AG08395 (cell line): ENCODE measurements around the gene EBF3.

Source experiments
- DNase-seq: peaks from one replicate; pipeline ENCODE4 v3.0.0; 2012; ENCODE audit warnings: mixed read lengths, low spot score

EBF3 gene

GRCh38 chr10:129871966-129872365 is 92.1 kb downstream of the EBF3 start:
- DNase-seq: no peak

DNA sequence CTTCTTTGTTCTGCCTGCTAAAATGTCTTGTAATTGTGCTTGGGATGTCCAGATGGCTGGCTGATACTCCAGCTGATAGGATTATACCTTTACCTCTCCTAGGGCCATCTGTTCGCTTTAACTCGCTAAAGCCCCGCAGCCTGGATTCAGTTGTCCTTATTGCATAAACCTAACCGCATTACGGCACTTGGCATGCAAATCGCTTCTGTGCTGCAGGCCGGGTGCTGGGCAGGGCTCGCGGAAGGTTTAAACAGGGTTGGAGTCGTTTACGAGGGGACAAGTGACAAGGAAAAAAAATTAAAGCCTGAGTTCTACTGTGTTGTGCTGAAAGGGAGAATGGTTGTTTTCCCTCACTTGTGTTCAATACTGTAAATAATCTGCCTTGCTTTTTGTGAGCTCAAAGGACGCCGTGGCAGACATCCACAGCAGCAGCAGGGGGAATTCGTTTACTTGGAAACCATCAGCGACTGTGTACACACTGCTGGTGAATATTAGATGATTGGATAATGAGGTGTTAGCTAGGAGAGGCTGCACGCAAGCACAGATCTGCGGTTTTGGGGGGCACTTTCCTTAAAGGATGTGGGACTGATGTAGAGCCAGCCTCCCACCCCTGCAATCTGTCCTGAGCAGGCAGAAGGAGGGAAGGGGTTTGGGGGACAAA is 93.0 kb downstream of the EBF3 start:
- DNase-seq: peak; percentile 70

DNA sequence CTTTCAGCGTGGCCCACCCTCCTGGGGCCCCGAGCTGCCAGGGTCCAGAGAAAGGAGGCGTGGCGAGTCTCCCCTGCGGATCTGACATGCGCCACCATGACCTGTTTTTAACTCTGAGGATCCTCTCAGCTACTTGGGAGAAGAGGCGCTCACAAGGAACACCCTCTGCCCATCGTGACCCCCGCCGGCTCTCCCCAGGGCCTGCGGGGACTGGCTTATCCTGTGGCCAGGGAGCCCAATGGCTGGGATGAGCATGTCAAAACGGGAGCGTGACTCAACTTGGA is 93.7 kb downstream of the EBF3 start:
- no peak for DNase-seq

DNA sequence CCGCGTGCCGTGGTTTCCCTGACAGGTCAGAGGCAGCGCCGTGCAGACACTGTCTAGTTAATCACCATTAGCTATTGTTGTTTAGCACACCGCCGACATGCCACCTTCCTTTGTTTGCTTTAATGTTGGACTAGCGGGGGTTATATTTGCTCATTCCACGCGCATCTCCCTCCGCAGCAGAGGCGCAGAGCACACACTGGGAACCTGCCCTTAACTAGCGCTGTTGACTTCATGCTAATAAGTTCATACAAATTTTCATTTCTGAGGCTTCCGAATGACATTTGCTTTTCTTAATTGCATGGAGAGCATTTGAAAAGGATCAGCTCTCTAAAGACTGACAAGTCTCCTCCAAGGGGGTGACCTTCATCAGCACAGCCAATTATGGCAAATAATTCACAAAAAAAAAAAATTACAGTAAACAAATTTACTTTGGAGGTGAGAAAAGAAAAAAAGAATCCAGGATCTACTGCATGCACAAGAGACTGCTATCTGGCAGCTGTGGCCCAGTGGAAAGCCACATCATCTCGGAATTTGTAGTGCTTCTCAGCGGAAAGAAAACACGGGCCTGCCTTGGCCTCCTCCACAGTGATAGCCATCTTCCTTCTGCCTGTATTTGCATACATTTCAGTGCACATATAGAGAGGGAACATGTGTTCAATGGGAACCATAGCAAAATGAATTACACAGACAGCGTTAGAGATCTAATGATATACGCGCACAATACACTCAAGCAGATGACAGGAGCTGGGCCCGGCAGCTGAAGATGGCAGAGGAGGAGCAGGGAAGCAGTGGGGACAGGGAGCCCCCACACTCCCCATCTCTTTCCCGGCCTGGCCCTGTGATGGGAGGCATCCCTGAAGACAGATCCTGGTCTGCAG is 94.2 kb downstream of the EBF3 start:
- no peak for DNase-seq

GRCh38 chr10:129868449-129869035 is 95.5 kb downstream of the EBF3 start:
- no peak for DNase-seq

DNA sequence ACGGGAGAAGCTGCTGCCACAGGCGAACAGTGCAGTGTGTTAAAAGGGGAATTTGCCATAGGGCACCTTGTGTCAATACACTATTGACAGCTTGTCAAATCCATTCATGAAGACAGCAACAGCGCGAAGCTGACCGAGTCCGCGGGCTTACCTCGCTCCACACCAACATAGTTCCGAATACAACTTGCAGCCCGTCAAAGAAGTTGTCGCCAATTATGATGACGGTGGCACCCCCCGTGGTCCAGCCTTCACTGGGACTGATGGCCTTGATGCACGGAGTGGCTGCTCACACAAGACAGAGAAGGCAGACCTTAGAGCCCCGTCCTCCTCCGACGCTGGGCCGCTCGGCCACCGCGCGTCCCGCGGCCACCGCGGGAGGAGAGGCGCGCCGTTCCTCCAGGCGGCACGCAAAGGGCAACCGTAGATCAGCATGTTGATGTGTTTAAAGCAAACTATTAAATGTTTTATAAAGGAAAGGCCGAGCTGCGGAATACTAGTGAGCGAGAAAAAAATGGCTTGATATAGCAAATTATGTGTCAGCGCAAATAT is 96.4 kb downstream of the EBF3 start:
- DNase-seq: no peak

DNA sequence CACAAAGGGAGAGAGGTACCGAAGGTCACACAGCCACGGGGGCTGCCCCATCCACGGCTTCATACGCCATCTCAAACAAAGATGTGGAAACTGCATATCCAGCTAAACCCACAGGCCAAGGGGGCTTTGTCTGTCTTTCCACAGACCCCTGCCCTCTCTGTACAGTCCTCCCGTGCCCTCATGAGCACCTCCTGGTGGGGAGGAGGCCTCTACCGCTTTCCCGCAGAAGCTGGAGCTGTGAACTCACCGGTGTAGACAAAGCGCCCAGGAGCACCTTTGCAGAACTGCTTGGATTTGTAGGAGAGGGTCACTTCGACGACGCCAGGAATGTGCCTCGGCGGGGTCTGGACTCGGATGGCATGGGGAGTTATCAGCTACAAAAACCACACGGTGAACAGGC is 97.2 kb downstream of the EBF3 start:
- no peak for DNase-seq

DNA sequence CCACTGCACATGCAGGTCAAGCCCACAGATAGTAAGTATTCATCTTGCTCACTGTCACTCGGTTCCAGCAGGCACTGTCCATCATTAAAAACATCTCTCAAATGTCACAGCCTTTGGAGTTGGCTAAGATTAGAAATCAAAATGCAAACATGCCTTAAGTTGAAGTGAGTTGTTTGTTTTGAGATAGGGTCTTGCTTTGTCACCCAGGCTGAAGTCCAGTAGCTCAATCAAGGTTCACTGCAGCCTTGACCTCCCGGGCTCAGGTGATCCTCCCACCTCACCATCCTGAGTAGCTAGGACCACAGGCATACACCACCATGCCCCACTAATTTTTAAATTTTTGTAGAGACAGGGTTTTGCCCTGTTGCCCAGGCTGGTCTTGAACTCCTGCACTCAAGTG is 98.1 kb downstream of the EBF3 start:
- DNase-seq: no peak

DNA sequence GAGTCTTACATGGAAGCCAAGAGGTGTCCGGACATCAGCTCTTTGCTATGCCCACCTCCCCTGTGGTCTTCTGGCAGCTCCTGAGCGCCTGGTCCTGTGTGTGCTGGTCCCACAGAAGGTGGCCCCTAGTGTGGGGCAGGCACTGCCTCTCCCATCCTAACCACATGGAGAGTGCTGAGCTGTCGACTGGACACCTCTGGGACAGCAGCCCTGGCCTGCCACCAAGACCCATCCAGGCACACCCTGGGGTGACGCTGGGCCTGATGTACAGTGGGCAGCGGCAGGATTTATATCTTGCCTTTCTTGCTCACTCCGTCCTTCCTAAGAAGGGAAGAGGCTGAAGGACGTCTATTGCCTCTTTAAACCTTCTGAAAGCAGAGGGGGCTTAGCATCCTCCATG is 98.7 kb downstream of the EBF3 start:
- DNase-seq: no peak

GRCh38 chr10:129864601-129865126 is 99.4 kb downstream of the EBF3 start:
- peak; percentile 36 for DNase-seq

DNA sequence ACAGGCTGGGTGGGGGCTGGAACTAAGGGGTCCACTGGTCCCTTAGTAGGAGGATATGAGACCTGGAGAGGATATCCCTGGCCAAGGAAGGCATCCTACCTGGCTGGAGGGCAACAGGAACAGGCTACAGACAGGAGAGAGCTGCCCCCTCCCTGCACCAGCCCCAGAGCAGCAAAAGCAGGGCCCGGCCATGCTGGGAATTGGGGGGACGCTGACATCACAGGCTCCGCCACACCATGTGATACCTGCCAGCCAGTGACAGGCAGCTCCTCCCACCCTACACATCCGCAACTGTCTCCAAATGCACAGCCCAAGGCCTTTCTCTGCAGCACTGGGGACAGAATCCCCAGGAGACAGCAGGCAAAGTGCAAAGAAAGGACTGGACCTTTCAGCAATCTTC is 100.0 kb downstream of the EBF3 start:
- DNase-seq: no peak

- no peak for DNase-seq
Measured at GRCh38 chr10:129863201-129863663, 100.8 kb downstream of the EBF3 start.

GRCh38 chr10:129861776-129862531 is 102.1 kb downstream of the EBF3 start:
- no peak for DNase-seq

DNA sequence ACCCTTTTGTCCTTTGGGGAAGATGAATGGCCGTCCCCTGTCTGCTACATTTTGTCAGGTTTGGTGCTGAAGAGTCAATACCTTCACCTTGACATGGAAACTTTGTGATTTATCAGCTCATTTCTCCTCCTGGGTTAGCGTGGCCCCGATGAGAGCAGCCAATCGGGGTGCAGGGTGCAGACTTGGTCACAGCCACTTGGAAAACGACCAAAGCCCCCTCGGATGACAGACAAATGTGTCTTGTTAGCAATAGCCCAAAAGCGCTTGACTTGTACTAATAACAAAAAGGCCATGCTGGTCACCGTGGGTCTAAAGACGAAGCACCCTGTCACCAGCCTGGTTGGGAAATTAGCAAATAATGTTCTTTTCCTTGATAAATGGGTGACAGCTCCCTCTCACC is 103.7 kb downstream of the EBF3 start:
- DNase-seq: no peak

- no peak for DNase-seq
Measured at GRCh38 chr10:129859536-129859935, 104.5 kb downstream of the EBF3 start.

DNA sequence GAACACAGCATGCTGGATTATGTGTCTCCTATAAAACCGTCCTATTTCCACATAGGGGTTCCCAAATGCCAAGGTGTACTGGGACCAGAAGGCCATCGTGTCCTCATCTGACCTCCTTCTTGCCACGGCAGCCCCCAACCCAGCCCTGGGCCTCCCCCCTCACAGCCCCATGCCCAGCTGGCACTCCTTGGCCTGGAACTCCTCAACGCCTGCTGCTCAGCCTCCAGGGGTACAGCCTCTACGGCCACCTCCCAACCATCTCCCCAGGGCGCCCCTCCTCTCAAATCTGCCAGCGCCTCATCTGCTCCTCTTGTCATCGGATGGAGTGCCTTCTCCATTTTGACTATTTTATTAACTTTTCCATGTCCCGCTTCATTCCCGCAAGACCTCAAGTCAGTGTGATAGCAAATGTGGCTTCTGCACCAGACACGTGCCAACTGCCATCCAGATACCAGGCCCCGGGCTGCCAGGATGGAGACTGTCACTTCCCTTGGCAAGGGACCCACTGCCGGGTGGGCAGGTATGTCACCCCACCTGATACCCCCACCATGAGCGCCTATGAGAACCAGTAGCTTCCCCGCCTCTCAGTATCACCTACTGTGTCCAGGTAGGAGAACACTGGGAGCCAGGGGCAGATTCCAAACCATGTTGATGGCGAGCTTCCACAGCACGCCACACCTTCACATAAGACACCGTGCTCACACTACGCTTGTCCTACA is 106.7 kb downstream of the EBF3 start:
- no peak for DNase-seq

DNA sequence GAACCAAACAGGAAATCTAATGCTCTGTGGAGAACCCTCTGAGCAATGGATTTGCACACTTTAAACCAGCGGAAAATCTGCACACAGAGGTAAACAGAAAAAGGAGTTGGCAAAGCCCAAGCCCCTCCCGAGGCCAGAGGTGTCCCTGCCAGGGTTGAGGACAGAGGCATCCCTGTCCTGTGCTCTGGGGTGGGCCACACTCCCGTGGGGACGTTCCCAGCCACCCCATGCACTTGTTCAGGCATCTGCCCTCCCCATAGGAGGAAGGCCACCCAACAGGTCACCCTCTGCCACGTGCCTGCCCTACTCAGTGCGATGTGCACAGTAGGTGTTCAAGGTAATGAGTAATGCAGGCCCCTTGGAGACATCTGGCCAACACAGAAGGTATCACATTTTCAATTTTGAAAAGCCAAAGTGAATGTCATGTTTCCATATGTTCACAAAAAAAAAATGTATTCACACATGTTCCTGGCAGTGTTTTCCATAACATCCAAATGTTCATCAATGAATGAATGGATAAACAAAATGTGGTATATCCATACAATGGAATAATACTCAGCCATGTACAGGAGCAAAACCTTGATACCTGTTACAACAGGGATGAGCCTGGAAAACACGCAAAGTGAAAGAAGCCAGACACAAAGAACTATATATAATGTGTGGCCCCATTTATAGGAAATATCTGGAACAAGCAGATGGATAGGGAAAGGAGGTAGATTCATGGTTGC is 108.1 kb downstream of the EBF3 start:
- DNase-seq: no peak

GRCh38 chr10:129854796-129855705 is 109.0 kb downstream of the EBF3 start:
- no peak for DNase-seq

DNA sequence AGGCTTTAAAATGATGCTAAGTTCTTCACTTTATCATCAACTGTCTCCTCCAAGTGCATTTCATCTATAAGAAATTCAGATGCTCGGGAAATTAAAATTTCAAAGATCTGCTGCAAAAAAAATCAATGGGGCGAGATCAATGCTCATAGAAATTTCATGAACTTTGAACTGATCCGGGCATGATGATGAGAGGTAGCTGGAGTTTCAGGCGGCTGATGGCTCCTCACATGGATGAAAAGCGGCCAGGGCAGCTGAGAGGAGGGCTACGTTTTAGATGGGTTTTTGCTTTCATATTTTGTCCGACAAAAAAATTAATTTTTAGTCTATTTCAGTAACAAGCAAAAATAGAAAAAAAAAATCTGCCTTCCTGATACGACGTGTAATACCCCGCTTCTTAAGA is 109.9 kb downstream of the EBF3 start:
- no peak for DNase-seq

DNA sequence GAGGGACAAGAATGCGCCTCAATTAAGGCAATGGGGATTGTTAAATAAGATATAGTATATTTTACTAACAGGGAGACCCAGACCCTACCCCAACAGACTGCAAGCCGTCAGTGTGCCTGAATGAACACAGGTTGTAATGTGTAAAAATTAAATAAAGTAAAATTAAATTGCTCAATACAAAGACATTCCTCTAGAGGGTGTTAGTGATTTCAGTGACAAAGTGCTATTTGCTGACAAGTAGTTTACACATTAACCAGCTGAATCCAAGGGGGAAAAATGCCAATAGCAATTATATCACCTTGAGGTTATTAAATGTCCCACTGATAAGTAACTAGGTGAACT is 110.5 kb downstream of the EBF3 start:
- DNase-seq: peak; percentile 46
